Neural cell (in vitro differentiated cells): ENCODE results near the gene CEACAM18.

Source experiments
- CTCF ChIP-seq: fragments of 450-650 bp; IDR thresholded peaks from 2 replicates; pipeline ENCODE4 v1.5.1; 2014; ENCODE audit warnings: antibody characterized with exemption, mild to moderate bottlenecking, moderate library complexity; ENCODE audit not compliant: poor library complexity, severe bottlenecking
- EP300 ChIP-seq: fragments of 450-650 bp; conservative IDR thresholded peaks from 2 replicates; pipeline ENCODE4 v1.6.1; 2014; ENCODE audit warnings: antibody characterized with exemption, mild to moderate bottlenecking, moderate library complexity; ENCODE audit not compliant: poor library complexity, severe bottlenecking
- EZH2 ChIP-seq: fragments of 200-600, 300-800 bp; shearing (Covaris generic), sonication (generic); IDR thresholded peaks from 2 replicates; pipeline ENCODE4 v1.6.1; 2014; ENCODE audit warnings: antibody characterized with exemption, low read length, borderline replicate concordance, mild to moderate bottlenecking; ENCODE audit not compliant: insufficient read depth, poor library complexity, severe bottlenecking
- MXI1 ChIP-seq: fragments of 450-650 bp; conservative IDR thresholded peaks from 2 replicates; pipeline ENCODE4 v1.6.1; 2014; ENCODE audit warnings: antibody characterized with exemption, mild to moderate bottlenecking; ENCODE audit not compliant: poor library complexity, severe bottlenecking
- POLR2AphosphoS5 ChIP-seq: IDR thresholded peaks from 2 replicates; pipeline ENCODE4 v1.6.1; 2012
- REST ChIP-seq: IDR thresholded peaks from 2 replicates; pipeline ENCODE4 v1.6.1; 2012; ENCODE audit warnings: borderline replicate concordance

DNA sequence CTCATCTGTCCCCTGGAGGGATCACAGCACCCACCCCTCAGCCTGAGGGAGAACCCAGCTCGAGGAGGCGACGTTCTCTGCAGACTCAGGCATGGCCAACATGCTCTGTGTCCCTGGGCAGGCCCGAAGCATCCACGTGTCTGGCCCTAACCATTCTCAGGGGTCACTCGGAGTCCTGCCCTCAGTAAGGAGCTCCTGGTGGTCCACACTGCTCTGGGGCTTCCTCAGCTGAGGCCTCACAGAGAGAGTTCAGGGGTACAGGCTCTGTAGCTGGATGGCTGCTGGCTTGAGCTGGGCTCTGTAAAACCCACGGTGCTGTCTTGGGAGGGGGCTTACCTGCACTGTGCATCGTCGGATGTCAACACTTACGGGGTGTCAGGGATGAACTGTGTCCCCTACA, 15.7 kb upstream of the CEACAM18 start:
- TF ChIP-seq CTCF (no peak), POLR2AphosphoS5 (no peak), MXI1 (no peak), EZH2 (no peak), EP300 (no peak), REST (no peak)
